Activated CD8-positive, alpha-beta memory T cell treated with anti-CD3 and anti-CD28 coated beads, Interleukin-2, amount 10 ng/mL, durations not matched to agents 7 days and 5 days (primary cell): ENCODE measurements around the gene TXNRD1. TPM values are rescaled to one million over a fixed set of nuclear protein-coding genes. Genes with fewer than 3 reads are reported as not detected.
"Not testable (repeated sequence)": the region's sequence is repeated elsewhere in the genome, so short reads cannot be mapped to it uniquely, and the experiment has no call there.

ENCODE experiments used
- ATAC-seq: fragments of 150-1000 bp; cut with Tn5 transposase; one replicate; pipeline ENCODE4 v1.10.0; 2021; ENCODE audit warnings: moderate library complexity
- CTCF ChIA-PET: fragments of 350-600 bp; sonication (Branson Sonifier 250); formaldehyde crosslinking; loops from one replicate; lab custom pipeline; 2021; ENCODE audit warnings: antibody characterized with exemption; lab: Charles Lee
- DNase-seq: peaks from one replicate; pipeline ENCODE4 v3.0.0-alpha.2; 2020
- H3K27ac Mint-ChIP-seq: one replicate; pipeline ENCODE4 v1.8.0; 2021; ENCODE audit warnings: mild to moderate bottlenecking, mixed read lengths
- H3K27me3 Mint-ChIP-seq: one replicate; pipeline ENCODE4 v1.8.0; 2021; ENCODE audit warnings: mixed read lengths
- H3K36me3 Mint-ChIP-seq: one replicate; pipeline ENCODE4 v1.8.0; 2021; ENCODE audit warnings: mild to moderate bottlenecking, mixed read lengths
- H3K4me1 Mint-ChIP-seq: one replicate; pipeline ENCODE4 v1.8.0; 2021; ENCODE audit warnings: mixed read lengths
- H3K4me3 Mint-ChIP-seq: one replicate; pipeline ENCODE4 v1.8.0; 2021; ENCODE audit warnings: mild to moderate bottlenecking, moderate library complexity, mixed read lengths
- H3K9me3 Mint-ChIP-seq: one replicate; pipeline ENCODE4 v1.8.0; 2022; ENCODE audit warnings: low read depth, mixed read lengths
- total RNA-seq, 2 experiments: library from RNA; stranded (reverse); gene quantifications; one replicate each; pipeline ENCODE4 v1.2.3, GENCODE V29; 2021

TXNRD1 gene
- total RNA-seq, 2 experiments from 2014 or later: 109 to 118 TPM

- H3K27ac Mint-ChIP-seq: no peak overlapping the region
- peaks cover 16% of the 10 kb centered on the region for H3K27me3 Mint-ChIP-seq
- DNase-seq (no peak), ATAC-seq (no peak)
- no peaks in the 10 kb centered on the region for H3K9me3 Mint-ChIP-seq
- no peak overlapping the region for H3K4me3 Mint-ChIP-seq
- no peaks in the 10 kb centered on the region for H3K4me1 Mint-ChIP-seq
- CTCF ChIA-PET: no interaction called here
- no peaks in the 10 kb centered on the region for H3K36me3 Mint-ChIP-seq
These were observed 42.4 kb downstream of the TXNRD1 start for GRCh38 chr12:104257913-104258472.

DNA sequence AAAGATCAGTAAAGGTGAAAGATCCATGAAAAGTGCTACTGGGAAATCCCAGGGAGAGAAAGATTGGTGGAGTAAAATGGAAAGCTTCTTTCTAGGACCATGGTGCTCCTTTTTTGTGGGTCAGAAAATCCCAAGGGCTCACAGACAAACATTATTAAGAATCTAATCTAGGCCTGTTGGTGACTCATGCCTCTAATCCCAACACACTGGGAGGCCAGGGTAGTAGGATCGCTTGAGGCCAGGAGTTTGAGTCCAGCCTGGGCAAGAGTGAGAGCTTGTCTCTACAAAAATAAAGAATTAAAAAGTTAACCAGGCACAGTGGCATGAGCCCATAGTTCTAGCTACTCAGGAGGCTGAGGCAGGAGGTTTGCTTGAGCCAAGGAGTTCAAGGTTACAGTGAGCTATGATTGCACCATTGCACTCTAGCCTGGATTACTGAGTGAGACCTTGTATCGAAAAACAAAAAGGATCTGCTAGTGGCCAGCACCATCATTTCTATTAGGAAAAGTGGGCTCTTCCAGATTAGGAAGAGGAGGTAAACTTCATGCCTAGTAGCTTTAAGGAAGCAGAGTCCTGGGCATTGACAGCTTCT is 43.0 kb downstream of the TXNRD1 start:
- H3K27me3 Mint-ChIP-seq: peaks cover 16% of the 10 kb centered on the region

GRCh38 chr12:104263026-104263425 is 47.4 kb downstream of the TXNRD1 start:
- H3K27me3 Mint-ChIP-seq: peaks cover 7% of the 10 kb centered on the region
- H3K4me3 Mint-ChIP-seq: no peak overlapping the region
- ATAC-seq: no peak
- no peaks in the 10 kb centered on the region for H3K36me3 Mint-ChIP-seq
- no peak overlapping the region for H3K27ac Mint-ChIP-seq
- CTCF ChIA-PET: no interaction called here
- H3K4me1 Mint-ChIP-seq: no peaks in the 10 kb centered on the region
- H3K9me3 Mint-ChIP-seq: no peaks in the 10 kb centered on the region
- no peak for DNase-seq

More for the DNA sequence above, 43.0 kb downstream of the TXNRD1 start:
- Mint-ChIP-seq H3K9me3 (no peaks in the 10 kb centered on the region), H3K36me3 (no peaks in the 10 kb centered on the region), H3K27ac (no peak overlapping the region), H3K4me3 (no peak overlapping the region), H3K4me1 (no peaks in the 10 kb centered on the region)
- ATAC-seq (no peak), DNase-seq (no peak)
- CTCF ChIA-PET: no interaction called here

DNA sequence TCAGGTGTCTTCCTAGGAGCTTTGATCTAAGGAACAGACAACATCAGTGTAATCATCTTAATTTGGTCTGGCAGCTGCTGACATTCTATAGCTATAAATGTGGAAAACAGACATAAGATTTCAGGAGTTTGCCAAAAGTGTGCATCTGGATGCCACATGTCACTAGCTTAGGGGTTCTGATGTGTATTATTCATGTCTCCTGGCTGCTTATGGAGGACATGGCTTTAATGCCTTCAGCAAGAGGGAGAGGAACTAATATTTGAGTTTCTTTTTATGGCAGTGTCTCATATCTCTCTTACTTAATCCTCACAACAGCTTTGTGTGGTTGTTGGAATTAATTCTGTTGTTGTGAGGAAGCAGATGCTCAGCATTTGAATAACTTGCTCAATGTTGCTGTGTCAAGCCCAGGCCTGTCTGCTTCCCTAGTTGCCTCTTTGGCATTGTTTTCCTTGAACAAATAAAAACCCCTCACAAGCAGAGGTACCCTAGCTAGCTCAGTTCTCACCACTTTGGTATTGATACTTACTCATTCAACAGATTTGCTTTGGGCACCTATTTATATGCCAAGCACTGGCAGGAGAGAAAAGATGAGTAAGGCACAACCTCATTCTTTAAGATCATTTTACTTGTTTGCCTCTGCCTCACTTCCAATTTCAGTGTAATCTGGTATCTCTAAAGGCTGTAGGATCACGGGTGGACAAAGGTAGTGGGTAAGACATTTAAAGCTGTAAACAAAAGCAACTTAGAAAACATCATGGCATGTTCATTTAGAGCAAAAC is 48.2 kb downstream of the TXNRD1 start:
- Mint-ChIP-seq H3K9me3 (no peaks in the 10 kb centered on the region), H3K36me3 (no peaks in the 10 kb centered on the region), H3K4me3 (no peak overlapping the region), H3K4me1 (no peaks in the 10 kb centered on the region), H3K27ac (no peak overlapping the region), H3K27me3 (peaks cover 6% of the 10 kb centered on the region)
- DNase-seq (no peak), ATAC-seq (no peak)
- CTCF ChIA-PET: no interaction called here

DNA sequence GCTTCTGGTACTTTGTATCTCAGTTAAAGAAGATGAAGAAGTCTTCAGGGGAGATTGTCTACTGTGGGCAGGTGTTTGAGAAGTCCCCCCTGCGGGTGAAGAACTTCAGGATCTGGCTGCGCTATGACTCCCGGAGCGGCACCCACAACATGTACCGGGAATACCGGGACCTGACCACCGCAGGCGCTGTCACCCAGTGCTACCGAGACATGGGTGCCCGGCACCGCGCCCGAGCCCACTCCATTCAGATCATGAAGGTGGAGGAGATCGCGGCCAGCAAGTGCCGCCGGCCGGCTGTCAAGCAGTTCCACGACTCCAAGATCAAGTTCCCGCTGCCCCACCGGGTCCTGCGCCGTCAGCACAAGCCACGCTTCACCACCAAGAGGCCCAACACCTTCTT is 49.9 kb downstream of the TXNRD1 start:
- H3K36me3 Mint-ChIP-seq, ATAC-seq, DNase-seq, H3K9me3 Mint-ChIP-seq, H3K4me3 Mint-ChIP-seq, H3K4me1 Mint-ChIP-seq, CTCF ChIA-PET, H3K27ac Mint-ChIP-seq, H3K27me3 Mint-ChIP-seq: not testable (repeated sequence)

DNA sequence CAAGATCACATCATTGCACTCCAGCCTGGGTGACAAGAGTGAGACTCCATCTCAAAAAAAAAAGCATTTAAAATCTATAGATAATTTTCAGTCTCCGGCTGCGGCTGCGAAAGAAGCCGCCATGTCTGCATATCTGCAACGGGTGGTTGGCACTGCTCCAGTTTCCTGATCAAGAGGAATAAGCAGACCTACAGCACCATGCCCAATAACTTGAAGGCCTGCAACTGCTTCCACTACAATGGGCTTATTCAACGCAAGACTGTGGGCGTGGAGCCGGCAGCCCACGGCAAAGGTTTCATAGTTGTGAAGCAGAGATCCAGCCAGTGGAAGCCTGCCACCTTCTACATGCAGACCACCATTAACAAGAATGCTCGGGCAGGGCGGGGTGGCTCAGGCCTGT is 57.4 kb downstream of the TXNRD1 start:
- Mint-ChIP-seq H3K4me3 (no peak overlapping the region), H3K27ac (no peak overlapping the region), H3K36me3 (no peaks in the 10 kb centered on the region), H3K4me1 (peaks cover 9% of the 10 kb centered on the region), H3K27me3 (peaks cover 4% of the 10 kb centered on the region), H3K9me3 (no peaks in the 10 kb centered on the region)
- CTCF ChIA-PET: no interaction called here
- DNase-seq (no peak), ATAC-seq (no peak)

DNA sequence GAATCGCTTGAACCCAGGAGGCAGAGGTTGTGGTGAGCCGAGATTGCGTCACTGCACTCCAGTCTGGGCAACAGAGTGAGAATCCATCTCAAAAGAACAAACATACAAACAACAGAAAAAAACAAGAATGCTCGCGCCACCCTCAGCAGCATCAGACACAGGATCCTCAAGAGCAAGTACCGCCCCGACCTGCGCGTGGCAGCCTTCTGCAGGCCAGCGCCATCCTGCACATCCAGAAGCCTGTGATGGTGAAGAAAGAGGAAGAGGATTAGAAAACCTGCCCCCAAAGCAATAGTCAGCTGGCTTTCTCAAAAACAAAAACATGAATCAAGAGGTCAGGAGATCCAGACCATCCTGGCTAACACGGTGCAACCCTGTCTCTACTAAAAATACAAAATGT is 57.9 kb downstream of the TXNRD1 start:
- Mint-ChIP-seq H3K4me3 (no peak overlapping the region), H3K27ac (no peak overlapping the region), H3K36me3 (no peaks in the 10 kb centered on the region), H3K4me1 (peaks cover 9% of the 10 kb centered on the region), H3K27me3 (peaks cover 4% of the 10 kb centered on the region), H3K9me3 (no peaks in the 10 kb centered on the region)
- DNase-seq (no peak), ATAC-seq (no peak)
- CTCF ChIA-PET: interaction anchor here (2.8 kb wide), 1 partner anchor 13 kb away, joined by 11 read pairs; no protein-coding TSS in a partner anchor

DNA sequence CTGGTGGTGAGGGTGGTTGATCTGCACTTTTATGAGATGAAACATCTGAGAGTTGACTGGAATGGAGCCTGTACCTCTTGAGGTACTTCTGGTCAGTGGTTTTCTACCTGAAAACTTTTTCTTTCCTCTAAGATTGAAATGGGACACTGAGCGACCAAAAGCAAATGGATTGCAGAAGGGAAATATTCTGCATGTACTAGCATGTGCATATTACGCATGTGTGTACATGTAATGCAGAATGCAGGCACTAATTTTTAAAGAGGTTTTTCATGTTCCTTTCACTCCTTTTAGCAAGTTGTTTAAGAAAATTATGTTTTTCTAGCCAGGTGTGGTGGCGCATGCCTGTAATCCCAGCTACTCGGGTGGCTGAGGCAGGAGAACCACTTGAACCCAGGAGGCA is 59.2 kb downstream of the TXNRD1 start:
- Mint-ChIP-seq H3K27ac (no peak overlapping the region), H3K9me3 (no peaks in the 10 kb centered on the region), H3K4me1 (peaks cover 9% of the 10 kb centered on the region), H3K36me3 (no peaks in the 10 kb centered on the region), H3K27me3 (peaks cover 4% of the 10 kb centered on the region), H3K4me3 (no peak overlapping the region)
- CTCF ChIA-PET: interaction anchor here (2.8 kb wide), 1 partner anchor 12 kb away, joined by 11 read pairs; no protein-coding TSS in a partner anchor
- ATAC-seq: no peak
- no peak for DNase-seq

- Mint-ChIP-seq H3K36me3 (peaks cover 3% of the 10 kb centered on the region), H3K27me3 (peaks cover 11% of the 10 kb centered on the region), H3K4me3 (no peak overlapping the region), H3K4me1 (peaks cover 9% of the 10 kb centered on the region), H3K9me3 (no peaks in the 10 kb centered on the region), H3K27ac (no peak overlapping the region)
- CTCF ChIA-PET: interaction anchor here (1.1 to 2.8 kb wide), 3 partner anchors 11 to 60 kb away, joined by 3 to 11 read pairs (median 3); partner anchors contain the start of gene TXNRD1
- no peak for DNase-seq
- no peak for ATAC-seq
These were observed 60.1 kb downstream of the TXNRD1 start for GRCh38 chr12:104275689-104276088.

- Mint-ChIP-seq H3K27ac (peak overlapping the region; percentile 45), H3K4me3 (peak overlapping the region; percentile 51), H3K27me3 (peaks cover 8% of the 10 kb centered on the region), H3K9me3 (no peaks in the 10 kb centered on the region), H3K4me1 (peaks cover 9% of the 10 kb centered on the region), H3K36me3 (peaks cover 3% of the 10 kb centered on the region)
- CTCF ChIA-PET: interaction anchor here (0.9 to 2.8 kb wide), 5 partner anchors 10 to 61 kb away, joined by 3 to 11 read pairs (median 3); partner anchors contain the start of gene TXNRD1
- ATAC-seq (peak; percentile 73), DNase-seq (no peak)
These were observed 60.9 kb downstream of the TXNRD1 start for GRCh38 chr12:104276273-104277131.

GRCh38 chr12:104279164-104279563 is 63.6 kb downstream of the TXNRD1 start:
- peaks cover 9% of the 10 kb centered on the region for H3K4me1 Mint-ChIP-seq
- DNase-seq (no peak), ATAC-seq (no peak)
- no peak overlapping the region for H3K4me3 Mint-ChIP-seq
- H3K27me3 Mint-ChIP-seq: peaks cover 7% of the 10 kb centered on the region
- peaks cover 3% of the 10 kb centered on the region for H3K36me3 Mint-ChIP-seq
- CTCF ChIA-PET: interaction anchor here (0.7 kb wide), 1 partner anchor 17 kb away, joined by 3 read pairs; no protein-coding TSS in a partner anchor
- no peaks in the 10 kb centered on the region for H3K9me3 Mint-ChIP-seq
- H3K27ac Mint-ChIP-seq: no peak overlapping the region

- Mint-ChIP-seq H3K9me3 (no peaks in the 10 kb centered on the region), H3K27me3 (peaks cover 7% of the 10 kb centered on the region), H3K4me1 (peaks cover 9% of the 10 kb centered on the region), H3K27ac (no peak overlapping the region), H3K36me3 (peaks cover 3% of the 10 kb centered on the region), H3K4me3 (no peak overlapping the region)
- DNase-seq (no peak), ATAC-seq (no peak)
- CTCF ChIA-PET: interaction anchor here (0.7 kb wide), 1 partner anchor 18 kb away, joined by 3 read pairs; no protein-coding TSS in a partner anchor
These were observed 64.5 kb downstream of the TXNRD1 start for GRCh38 chr12:104280111-104280510.
